NOMO-1 (cell line): Measurements from ENCODE around the gene HTT.
A peak's percentile ranks its signal among the peaks of the same experiment; 100 is the strongest.

ENCODE experiments used
- DNase-seq, 2 experiments: peaks; one replicate each; lab custom pipeline; 2025; ENCODE audit not compliant: unreplicated experiment in 2 of 2; lab: John Stamatoyannopoulos, UW

Gene HTT

DNA sequence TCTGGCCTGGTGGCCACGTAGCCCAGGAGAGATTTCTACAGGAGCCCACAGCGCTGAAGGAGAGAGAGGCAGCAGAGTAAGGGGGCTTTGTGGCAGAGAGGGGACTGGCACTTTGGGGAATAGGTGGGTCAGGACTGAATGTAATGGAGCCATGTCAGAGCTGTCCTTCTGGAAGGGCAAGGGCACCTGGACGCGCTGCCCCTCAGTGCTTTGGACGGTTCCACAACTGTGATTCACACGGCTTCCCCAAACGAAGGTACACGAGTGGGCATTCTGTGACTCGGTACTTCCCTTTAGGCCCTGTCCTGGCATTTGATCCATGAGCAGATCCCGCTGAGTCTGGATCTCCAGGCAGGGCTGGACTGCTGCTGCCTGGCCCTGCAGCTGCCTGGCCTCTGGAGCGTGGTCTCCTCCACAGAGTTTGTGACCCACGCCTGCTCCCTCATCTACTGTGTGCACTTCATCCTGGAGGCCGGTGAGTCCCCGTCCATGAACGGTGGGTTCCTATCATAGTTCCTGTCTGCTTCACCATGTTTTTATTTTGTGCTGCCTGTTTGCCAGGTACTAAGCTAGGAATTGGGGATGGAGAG lies 139.3 kb downstream of the HTT start:
- DNase-seq = no peak

DNA sequence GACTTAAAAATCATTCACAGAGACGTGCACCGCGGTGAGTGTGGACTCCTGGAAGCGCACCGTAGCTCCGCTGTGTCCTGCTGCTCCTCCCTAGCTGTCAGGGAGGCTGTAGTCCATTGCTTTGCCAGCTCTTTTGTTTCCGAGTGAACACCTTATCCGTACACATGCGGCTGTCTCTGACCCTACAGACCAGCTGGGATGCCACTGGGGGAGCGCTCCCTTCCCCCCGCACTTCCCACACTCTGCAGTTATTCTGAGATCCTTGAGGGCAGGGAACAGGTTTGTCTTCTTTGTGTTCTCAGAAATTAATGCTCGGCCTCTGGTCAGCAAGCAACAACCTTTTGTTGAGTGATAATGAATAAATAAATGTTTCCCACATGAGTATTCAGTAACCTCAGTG lies 140.8 kb downstream of the HTT start:
- no peak for DNase-seq

DNA sequence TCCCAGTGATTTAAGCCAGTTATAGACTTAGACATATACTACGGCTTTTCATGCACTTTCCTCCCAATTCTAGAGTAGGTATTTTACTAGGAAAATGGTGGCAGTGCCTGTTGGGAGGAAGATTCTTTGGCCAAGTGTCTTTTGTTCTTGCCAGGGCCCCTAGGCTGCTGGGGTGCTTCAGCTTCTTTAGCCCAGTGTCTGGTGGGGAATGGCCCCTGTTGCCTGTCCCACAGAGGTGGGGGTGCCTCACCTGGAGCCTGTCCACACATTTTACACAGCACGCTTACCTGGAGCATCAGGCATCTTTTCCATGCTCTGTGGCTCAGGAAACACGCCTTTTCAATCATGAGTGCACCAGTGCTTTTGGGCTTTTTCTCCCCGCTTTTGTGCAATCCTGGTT lies 141.3 kb downstream of the HTT start:
- no peak for DNase-seq

DNA sequence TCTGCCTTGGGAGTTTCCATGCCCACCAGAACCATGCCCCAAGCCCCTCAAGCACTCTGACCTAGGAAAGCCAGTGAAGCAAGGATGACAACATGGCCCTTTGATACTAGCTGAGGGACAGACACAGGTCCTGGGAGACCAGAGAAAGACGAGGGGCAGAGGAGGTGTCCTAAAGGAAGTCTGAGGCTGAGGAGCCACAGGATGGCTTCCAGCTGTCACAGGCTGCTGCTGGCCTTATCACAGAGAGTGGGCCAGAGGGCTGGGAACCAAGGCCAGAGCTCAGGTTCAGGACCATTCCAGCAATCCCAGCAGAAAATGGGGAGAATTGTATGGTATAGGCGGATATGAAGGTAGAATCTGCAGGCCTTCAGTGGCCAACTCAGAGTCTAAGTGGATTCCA lies 142.8 kb downstream of the HTT start:
- DNase-seq = no peak

DNA sequence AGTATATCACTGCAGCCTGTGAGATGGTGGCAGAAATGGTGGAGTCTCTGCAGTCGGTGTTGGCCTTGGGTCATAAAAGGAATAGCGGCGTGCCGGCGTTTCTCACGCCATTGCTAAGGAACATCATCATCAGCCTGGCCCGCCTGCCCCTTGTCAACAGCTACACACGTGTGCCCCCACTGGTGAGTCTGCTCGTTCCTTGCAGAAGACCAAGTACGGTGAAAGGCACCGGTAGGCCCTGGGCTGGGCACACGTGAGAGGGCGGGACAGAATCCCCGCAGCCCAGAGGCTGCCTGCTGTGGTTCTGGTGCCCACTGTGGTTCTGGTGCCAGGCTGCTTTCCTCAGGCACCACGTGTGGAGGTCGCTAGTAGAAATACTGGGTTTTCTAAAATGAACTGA lies 143.3 kb downstream of the HTT start:
- no peak for DNase-seq

DNA sequence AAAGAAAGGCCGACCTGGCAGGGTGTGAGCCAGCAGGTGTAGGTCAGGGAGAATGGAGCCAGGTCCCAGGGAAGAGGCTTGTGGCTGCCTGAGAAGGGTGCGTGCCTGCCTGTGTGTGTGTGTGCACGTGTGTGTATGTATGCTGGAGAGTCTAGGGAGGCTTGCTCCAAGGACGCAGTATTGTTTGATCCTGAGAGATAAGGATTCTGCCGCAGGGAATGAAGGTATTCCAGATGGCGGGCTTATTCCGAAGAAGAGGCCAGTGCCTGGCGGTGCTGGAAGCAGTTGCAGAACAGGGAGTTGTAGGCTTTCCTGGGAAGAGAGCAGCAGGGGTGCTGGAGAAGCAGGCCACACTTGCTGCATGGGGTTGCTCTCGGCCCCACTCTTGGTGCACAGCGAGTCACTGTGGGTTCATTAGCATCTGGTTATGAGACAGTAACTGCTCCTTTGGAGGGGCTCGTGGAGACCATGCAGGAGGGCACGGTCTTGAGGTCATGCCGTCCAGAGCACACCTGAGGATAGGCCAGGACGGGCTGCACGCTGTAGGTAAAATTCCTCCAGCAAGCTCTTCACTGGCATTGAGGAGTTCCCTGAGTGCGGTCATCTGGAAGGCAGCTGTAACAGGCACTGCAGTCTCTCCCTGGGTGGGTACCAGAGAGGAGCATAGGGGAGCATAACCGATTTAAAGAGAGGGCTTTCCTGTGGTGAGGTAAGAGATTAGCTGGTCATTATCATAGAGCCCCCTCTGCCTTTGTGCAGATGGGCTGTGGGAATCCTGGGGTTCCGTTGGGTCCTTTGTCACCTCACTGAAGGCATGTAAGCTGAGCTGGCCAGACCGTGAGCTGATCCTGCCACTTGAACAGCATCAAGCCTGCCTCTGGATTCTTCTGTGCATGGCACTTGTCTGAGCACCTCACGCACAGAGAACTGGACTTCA lies 144.6 kb downstream of the HTT start:
- no peak for DNase-seq

DNA sequence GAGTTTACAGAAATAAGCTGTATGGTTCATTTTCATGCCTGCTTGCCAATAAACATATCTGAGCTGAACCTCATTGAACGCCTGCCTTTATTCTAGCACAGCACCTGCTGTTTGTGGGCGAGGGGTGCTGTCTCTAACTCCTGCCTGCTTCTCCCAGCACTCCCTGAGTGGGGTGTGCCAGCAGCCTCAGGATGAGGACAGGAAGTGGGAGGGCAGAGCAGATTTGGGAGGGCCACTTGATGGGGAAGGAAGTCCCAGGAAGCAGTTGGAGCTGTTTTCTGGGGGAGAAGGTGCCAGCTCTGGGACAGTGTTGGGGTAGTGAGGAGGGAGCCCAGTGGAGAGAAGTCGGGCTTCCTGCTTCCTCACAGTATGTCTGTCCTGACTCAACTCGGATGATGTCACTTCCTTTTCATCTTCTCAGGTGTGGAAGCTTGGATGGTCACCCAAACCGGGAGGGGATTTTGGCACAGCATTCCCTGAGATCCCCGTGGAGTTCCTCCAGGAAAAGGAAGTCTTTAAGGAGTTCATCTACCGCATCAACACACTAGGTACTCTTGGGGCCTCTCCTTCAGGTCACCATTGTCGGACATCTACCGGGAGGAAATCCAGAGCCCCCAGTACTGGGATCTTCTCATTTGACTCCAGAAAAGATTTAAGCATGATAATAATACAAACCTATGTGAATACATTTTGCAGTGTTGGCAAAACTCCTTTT lies 145.4 kb downstream of the HTT start:
- no peak for DNase-seq

DNA sequence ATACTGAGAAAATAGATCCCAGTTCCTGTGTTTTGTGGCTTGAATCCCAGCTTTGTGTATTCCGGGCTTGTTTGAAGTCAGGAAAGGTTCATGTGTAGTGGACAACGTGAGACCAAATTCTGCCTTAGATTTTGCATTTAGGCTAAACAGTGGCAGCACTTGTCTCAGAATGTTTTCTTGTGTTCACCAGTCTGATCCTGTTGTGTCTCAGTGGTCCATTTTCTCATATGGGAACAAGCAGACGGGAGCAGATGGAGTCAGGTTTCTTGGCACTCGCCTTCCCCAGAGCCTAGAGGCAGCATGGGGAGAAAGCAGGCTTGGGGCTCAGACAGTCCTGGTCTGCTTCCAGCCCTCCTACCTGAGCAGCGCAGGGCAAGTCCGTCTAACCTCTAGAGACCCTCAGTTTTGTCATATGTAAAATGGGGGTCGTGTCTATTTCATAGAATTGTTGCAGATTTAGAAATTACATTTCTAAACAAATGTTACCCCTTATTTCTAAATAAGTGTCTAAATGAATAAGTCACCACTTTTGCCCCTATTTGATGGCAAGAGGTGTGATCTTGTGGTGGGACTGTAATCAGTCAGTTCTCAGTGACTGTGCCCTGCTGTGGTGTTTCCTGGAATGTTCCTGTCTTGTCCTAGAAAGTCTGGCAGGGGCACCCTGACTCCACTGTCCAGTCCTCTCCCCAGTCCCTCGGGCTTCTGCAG lies 146.1 kb downstream of the HTT start:
- no peak for DNase-seq

DNA sequence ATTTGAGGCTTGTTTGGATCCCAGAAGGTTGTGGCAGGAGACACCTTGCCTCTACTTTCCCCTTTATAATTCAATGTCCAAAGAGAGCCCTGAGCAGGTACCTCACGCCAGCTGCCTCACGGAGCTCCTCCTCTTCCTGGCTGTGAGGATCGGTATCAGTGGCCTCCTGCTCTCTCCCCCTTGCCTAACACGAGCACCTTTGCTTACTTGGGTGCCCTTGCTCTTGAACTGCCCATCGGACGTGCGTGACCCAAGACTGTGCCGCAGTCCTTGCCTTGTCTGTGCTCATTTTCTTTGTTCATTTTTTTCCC lies 146.7 kb downstream of the HTT start:
- DNase-seq = no peak

DNA sequence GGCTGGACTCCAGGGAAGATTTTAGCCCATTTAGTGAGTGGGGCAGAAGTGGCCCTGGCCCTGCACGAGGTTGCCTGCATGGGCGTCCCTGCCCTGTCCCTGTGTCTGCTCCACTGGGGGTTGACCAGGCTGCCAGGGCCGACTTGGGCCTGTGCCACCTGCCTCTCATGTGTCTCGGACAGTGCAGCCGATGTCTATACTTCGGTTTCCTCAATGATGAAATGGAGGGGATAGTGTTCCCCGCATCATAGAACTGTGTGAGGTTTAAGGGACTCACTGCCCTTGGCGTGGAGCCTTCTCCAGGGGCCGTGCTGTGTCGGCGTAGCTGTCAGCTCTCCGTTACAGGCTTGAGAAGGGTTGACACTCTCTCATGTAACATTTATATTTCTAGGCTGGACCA lies 147.5 kb downstream of the HTT start:
- no peak for DNase-seq

DNA sequence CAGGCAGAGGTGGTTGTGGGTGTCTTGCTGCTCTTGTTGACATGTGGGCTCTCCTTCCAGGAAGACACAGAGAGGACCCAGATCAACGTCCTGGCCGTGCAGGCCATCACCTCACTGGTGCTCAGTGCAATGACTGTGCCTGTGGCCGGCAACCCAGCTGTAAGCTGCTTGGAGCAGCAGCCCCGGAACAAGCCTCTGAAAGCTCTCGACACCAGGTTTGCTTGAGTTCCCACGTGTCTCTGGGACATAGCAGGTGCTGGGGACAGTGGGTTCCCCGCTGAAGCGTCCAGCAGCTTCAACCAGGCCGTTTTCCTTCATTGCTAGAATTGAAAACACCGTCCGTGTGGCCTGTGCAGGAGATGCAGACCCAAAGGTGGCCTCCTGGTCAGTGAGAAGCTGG lies 148.9 kb downstream of the HTT start:
- no peak for DNase-seq

DNA sequence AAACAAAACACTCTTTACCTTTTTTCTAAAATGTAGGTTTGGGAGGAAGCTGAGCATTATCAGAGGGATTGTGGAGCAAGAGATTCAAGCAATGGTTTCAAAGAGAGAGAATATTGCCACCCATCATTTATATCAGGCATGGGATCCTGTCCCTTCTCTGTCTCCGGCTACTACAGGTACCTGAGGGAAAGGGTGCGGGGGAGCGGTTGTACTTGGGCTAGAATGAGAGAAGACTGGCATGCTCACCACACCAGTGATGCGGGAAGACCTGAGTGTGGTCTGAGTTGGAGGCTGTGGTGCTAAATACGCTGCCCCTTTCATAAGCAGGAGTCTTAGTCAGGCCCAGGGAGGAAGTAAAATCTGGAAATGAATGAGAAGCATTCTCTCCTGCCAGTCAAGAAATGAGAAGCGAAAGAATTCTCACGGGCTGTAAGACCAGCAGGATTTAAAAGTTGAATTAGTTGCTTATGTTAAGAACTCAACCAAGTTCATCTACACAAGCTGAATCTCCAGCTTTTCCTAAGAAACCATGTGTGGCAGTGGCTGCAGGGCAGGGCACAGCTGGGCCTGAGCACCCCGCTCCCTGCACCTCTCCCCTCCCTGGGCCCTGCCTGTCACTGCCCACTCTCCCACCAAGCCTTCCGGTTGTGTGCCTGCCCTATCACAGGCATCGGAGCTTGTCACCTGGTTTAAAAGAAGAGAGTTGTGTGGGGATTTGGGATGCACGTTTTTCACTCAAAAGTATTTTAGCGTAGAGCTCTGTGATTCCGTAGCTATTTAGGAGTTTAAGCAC lies 149.7 kb downstream of the HTT start:
- peak; percentile 86 to 88 for DNase-seq

DNA sequence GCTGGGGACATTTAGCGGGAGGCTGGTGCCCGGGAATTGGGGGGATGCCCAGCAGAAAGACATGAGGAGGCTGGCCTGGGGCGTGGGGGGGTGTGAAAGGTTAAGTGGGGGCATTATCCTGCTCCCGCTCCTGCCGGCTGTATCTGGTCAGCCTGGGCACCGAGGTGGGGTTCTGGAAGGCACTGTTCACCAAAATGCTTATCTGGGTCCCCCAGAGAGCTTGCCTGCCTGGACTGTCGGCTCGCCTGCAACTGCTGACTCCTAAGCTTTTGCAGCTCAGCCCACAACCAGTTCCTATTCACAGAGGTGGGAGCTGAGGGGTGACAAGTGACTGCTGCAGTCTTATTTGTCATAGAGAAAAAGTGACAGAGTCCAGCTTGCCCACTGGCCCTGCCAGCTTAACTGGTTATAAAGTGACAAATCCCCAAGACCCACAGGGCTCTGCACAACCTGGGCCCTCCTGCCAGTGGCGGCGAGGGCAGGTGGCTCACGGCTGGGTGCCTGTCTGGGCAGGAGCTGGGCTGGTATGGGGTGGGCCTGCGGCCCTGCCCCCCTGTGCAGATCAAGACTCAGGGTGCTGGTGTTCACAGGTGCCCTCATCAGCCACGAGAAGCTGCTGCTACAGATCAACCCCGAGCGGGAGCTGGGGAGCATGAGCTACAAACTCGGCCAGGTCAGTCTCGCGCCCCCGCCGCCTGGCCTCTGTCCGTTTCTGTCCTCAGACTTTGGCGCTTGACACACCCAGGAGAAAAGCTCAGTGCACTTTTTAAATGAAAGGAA lies 150.8 kb downstream of the HTT start:
- no peak for DNase-seq

DNA sequence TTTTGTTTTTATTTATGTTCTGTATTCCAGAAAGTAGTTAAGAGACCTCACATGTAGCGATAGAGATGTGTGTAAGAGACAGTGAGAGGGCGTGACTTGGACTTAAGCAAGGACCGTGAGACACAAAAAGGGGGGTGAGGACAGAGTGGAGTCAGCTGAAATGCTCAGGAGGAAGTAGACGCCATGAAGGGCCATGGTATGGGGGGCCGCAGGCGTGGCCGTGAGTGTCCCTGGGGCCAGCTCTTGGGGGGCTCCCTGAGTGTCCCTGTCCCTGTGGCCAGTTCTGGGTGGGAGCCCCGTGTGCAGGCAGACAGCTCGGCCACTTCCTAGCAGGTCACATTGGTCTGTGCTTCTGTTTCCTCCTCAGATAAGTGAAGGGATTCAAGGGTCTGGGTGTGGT lies 151.5 kb downstream of the HTT start:
- peak; percentile 77 to 82 for DNase-seq

DNA sequence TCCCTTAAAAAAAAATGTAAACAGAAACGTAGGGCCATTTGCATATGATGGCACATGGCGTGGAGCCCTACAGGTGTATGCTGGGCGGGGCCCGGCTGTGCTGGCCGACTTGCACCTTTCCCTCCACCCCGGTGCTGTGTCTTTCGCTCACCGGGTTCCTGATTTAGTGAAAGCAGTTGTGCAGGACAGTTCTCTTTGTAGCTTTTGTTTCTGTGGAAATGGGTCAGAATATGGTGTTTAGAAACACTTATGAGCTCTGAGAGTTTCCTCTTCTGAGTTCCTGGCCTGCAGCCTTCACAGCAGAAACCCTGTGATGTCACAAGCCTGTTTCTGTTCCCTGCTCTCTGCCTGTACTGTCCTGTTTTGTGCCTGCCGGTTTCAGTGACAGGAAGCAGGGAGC lies 152.0 kb downstream of the HTT start:
- peak; percentile 36 to 75 for DNase-seq

DNA sequence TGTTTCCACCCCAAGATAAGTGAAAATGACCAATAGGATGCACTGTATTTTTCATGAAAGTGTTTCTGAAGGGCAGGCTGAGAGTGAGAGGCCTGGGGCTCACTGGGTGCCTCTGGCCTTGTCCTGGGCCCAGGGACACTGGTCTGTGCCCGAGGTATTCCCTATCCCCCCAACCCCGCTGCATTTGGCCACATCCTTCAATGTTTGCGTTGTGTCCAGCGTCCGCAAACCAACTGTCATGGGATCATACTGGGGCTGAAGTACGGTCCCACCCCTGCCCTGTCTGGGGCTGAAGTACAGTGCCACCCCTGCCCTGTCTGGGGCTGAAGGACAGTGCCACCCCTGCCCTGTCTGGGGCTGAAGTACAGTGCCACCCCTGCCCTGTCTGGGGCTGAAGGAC lies 152.5 kb downstream of the HTT start:
- no peak for DNase-seq

DNA sequence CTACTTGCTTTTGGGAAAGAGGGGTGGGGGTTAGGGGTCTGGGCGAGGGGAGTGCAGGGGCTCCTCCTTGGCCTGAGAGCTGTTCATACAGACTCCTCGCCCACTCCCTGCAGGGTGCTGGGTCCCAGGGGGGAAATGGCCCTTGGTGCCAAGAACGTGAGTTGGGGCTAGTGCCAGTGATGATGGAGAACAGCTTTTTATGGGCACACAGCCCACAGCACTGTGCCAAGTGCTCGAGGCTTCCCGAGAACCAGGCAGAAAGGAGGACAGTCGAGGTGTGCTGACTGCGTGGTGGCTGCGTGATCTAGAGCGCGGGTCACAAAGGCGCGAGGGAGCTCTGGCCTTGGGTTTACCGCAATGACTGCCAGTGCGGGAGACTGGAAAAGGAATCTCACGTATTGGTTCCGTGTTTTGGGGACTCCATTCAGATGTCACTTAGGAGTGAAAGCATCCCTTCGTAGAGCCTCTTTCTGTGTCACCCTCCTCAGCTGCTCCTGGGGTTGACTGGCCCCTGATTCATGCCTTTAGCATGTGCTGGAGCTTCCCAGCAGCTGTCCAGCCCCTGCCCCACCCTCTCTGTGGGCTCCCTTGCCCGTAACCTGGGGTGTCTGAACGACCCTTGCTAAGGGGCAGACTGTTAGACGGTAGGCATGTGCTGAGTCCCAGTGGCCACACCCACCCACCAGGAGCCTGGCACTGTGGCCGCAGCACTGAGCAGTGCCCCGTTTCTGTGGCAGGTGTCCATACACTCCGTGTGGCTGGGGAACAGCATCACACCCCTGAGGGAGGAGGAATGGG lies 153.6 kb downstream of the HTT start:
- no peak for DNase-seq

DNA sequence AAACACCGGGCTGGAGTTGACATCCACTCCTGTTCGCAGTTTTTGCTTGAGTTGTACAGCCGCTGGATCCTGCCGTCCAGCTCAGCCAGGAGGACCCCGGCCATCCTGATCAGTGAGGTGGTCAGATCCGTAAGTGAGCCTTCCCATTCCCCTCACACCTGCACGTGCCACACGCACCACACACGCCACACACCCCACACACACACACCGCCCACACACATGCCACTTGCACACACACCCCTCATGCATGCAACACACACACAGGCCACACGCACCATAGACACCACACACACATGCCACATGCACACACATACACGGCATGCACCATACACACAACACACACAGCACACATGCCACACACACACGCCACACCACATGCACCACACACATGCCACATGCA lies 154.4 kb downstream of the HTT start:
- no peak for DNase-seq

DNA sequence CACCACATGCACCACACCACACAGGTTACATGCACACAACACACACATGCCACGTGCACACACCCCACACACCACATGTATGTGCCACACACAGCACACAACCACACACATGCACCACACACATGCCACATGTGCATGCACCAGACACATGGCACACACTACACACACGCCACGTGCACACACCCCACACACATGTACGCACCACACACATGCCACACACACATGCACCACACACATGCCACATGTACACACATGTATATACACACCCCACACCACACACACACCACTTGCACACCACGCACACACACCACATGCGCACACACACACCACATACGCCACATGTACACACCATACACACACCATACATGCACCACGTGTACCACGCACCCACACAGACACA lies 154.8 kb downstream of the HTT start:
- no peak for DNase-seq
